HepG2 (cell line): Measurements from ENCODE around the gene HOXD9. TPM values are rescaled to one million over a fixed set of nuclear protein-coding genes. Genes with fewer than 3 reads are reported as not detected.

Source experiments
- AHDC1 ChIP-seq: sonication (generic); formaldehyde crosslinking; IDR thresholded peaks from 2 replicates; pipeline ENCODE4 v1.5.1; 2020; ENCODE audit warnings: mild to moderate bottlenecking, missing genetic modification reagents, borderline replicate concordance
- FOSL2 ChIP-seq: sonication (generic); formaldehyde crosslinking; IDR thresholded peaks from 2 replicates; pipeline ENCODE4 v1.4.0; 2020; ENCODE audit warnings: missing genetic modification reagents
- KLF16 ChIP-seq, 2 experiments: sonication (generic) in 1 of 2; formaldehyde crosslinking in 1 of 2; IDR thresholded peaks; 2 replicates each; pipeline versions ENCODE4 v1.6.1 to v1.8.0; 2016 to 2023; ENCODE audit warnings: missing genetic modification reagents in 2 of 2, missing compliant biosample characterization in 1 of 2
- MAX ChIP-seq: IDR thresholded peaks from 2 replicates; pipeline ENCODE4 v1.6.1; 2012; ENCODE audit warnings: inconsistent platforms
- NCOA2 ChIP-seq: sonication (generic); formaldehyde crosslinking; IDR thresholded peaks from 2 replicates; pipeline ENCODE4 v1.8.0; 2022; ENCODE audit warnings: inconsistent platforms
- USF2 ChIP-seq, 2 experiments: sonication (generic) in 1 of 2; formaldehyde crosslinking in 1 of 2; IDR thresholded peaks; 2 replicates each; pipeline versions ENCODE4 v1.5.1 to v1.6.1; 2011 to 2020; ENCODE audit warnings: borderline replicate concordance in 1 of 2, low read depth in 1 of 2, low read length in 1 of 2, mild to moderate bottlenecking in 1 of 2, missing genetic modification reagents in 1 of 2, moderate library complexity in 1 of 2
- ZBTB43 ChIP-seq: sonication (generic); formaldehyde crosslinking; conservative IDR thresholded peaks from 2 replicates; pipeline ENCODE4 v1.4.0; 2020; ENCODE audit warnings: missing genetic modification reagents
- ZMAT5 ChIP-seq: sonication (generic); formaldehyde crosslinking; IDR thresholded peaks from 2 replicates; pipeline ENCODE4 v1.5.0; 2020; ENCODE audit warnings: mild to moderate bottlenecking, low read depth, missing genetic modification reagents, borderline replicate concordance
- ZNF24 ChIP-seq: fragments of 450-650 bp; IDR thresholded peaks from 2 replicates; pipeline ENCODE4 v1.6.1; 2017; ENCODE audit warnings: antibody characterized with exemption, mild to moderate bottlenecking
- ZNF609 ChIP-seq: sonication (generic); formaldehyde crosslinking; IDR thresholded peaks from 2 replicates; pipeline ENCODE4 v1.4.0; 2020; ENCODE audit warnings: mild to moderate bottlenecking, missing genetic modification reagents, borderline replicate concordance
- polyA plus RNA-seq, 8 experiments: library from polyadenylated mRNA; depleted of rRNA in 3 of 8; stranded (reverse) in 7 of 8; unstranded in 1 of 8; fragments of >200 nt; fragmentation: Illumina TruSeq in 4 of 8; extraction: Trizol in 4 of 8; gene quantifications; 2 replicates each; pipeline versions ENCODE4 v1.2.1 to v1.2.3, GENCODE V29; 2011 to 2016; ENCODE audit warnings: low read depth in 4 of 8, missing spikeins in 1 of 8, mixed read lengths in 1 of 8; ENCODE audit not compliant: insufficient read depth in 1 of 8
- total RNA-seq, 5 experiments: library from RNA; depleted of rRNA; stranded (reverse); fragments of >200 nt; fragmentation: Illumina TruSeq; extraction: Trizol; gene quantifications; 2 replicates each; pipeline ENCODE4 v1.2.3, GENCODE V29; 2016; ENCODE audit warnings: low read depth in 1 of 5

The HOXD9 gene
- total and polyA plus RNA-seq, 2 of the 13 experiments (the other 11 are each of a cell fraction or from before 2014, with no cell fraction given), result not detected

GRCh38 chr2:176172895-176173566, 50.5 kb downstream of the HOXD9 start (continued):
- peak; percentile 87; the same call in 1 of the 2 replicates for TF ChIP-seq NCOA2
- TF ChIP-seq USF2 (IDR thresholded peaks at IDR 0.05; ENCODE audit: low read depth, low read length), result no peak
- no peak for TF ChIP-seq USF2 (CRISPR knock-in tag; IDR thresholded peaks at IDR 0.05; ENCODE audit: borderline replicate concordance)
- TF ChIP-seq ZNF609 (CRISPR knock-in tag), result peak; percentile 73; the same call in 1 of the 2 replicates
- TF ChIP-seq ZNF24, result no peak
- TF ChIP-seq KLF16 (CRISPR knock-in tag; IDR thresholded peaks at IDR 0.05), result no peak
- TF ChIP-seq MAX, result no peak
- peak; percentile 41 for TF ChIP-seq FOSL2
- TF ChIP-seq ZMAT5 (CRISPR knock-in tag), result no peak
- TF ChIP-seq ZBTB43, result peak; percentile 90; the same call in 1 of the 2 replicates
- TF ChIP-seq AHDC1, result peak; percentile 53; the same call in 1 of the 2 replicates
